Pulmonary artery endothelial cell (primary cell): Measurements from ENCODE around the gene NUP62CL. TPM values are rescaled to one million over a fixed set of nuclear protein-coding genes. Genes with fewer than 3 reads are reported as not detected.
"Not testable (repeated sequence)": the region's sequence is repeated elsewhere in the genome, so short reads cannot be mapped to it uniquely, and the experiment has no call there.

Source experiments
- DNase-seq: peaks from one replicate; pipeline ENCODE4 v3.0.0-alpha.2; 2011; ENCODE audit warnings: low read depth, low spot score
- total RNA-seq: library from RNA; depleted of rRNA; stranded (reverse); fragments of >200 nt; gene quantifications from 2 replicates; pipeline ENCODE4 v1.2.3, GENCODE V29; 2014

The NUP62CL gene, protein sequence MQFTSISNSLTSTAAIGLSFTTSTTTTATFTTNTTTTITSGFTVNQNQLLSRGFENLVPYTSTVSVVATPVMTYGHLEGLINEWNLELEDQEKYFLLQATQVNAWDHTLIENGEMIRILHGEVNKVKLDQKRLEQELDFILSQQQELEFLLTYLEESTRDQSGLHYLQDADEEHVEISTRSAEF
- total RNA-seq: 0.20 TPM in 1 of 2 replicates, not detected in the other

DNA sequence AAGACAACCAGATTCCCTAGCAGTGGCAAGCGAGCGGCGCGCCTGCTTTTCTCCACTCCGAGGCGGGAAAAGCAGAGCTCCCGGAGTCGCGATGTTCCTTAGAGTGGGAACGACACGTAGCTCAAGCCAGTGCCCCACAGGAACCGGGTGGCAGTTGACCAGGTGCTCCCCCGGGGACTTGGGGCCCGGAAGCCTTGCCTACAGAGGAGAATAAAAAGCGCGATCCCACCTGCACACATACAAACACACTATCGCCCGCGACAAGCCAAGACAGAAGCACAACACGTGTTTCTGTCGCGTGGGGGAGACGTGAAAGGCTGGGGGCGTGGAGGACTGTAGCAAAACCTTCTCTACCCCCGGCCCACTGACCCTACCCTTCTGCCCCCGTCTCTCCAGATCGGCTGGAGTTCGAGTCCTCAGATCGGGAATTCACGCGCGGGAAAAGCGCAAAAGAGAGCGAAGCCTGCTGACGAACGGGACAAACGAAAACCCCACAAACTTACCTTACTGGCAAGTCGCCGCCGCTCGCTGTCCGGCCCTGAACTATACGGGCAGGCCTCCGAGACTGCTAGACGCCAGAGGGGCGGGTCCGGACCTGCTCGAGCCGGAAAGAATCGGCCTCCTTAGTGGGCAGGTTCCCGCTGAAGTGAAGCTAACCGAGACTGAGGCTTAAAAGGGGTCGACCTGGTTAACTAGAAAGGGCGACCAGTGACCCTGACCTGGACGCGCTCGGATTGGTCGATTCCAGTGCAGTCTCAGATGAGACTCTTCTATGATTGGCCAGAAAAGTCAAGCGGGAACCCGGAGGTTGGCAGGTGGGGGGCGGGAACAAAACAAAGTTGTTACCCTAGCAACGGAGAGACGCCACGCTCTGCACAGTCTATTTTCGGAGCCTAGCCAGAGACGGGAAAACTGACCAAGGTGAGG, at the start of gene NUP62CL, which contains the start of gene DNAAF6:
TSS of gene NUP62CL (minus strand) at position 664 of the 927 bp plus-strand sequence. CDS start 31,287 bp downstream, outside the sequence.
TSS of gene DNAAF6 (plus strand) at position 842 of the 927 bp plus-strand sequence. CDS start 6,265 bp downstream, outside the sequence.
- DNase-seq: no peak

DNA sequence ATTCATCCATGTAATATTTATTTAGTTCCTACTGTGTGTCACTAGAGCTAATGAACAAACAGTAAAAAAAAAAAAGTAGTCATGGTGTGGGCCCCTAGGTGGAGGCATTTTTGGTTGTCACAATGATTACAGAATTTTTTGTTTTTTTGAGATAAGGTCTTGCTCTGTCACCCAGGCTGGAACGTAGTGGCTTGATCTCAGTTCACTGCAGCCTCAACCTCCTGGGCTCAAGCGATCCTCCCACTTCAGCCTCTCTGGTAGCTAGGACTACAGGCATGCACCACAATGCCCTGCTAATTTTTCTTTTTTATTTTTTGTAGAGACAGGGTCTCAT, 22.2 kb upstream of the NUP62CL start:
- DNase-seq: no peak

DNA sequence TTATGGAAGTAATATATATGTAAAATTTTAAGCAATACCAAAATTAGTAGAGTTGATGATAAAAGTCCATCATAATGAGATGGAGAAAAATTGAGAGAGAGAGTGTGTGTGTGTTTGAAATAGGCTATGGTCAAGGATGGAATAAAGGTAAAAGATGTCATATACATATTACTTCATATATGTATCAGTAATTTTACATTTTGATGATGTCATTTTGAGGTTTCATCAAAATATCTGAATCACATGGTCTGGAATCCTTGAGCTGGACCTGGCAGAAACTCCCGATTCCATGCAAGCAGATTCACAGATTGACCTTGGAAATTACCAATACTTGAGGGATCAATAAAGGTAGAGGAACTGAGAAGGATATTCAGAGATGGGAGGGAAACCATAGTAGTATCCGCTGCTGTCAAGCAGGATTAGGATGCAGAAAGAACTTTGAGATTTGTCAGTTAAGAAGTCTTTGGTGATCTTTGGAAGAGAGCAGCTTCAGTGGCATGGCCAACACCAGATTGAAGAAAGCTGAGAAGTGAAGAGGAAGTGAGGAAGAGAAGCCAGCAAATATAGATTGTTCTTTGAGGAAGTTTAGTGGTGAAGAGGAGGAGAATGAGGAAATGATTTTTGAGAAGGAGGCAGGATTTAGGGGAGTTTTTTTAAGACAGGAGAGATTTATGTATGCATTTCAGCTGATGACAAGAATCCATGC, 21.7 kb upstream of the NUP62CL start:
- DNase-seq: no peak

DNA sequence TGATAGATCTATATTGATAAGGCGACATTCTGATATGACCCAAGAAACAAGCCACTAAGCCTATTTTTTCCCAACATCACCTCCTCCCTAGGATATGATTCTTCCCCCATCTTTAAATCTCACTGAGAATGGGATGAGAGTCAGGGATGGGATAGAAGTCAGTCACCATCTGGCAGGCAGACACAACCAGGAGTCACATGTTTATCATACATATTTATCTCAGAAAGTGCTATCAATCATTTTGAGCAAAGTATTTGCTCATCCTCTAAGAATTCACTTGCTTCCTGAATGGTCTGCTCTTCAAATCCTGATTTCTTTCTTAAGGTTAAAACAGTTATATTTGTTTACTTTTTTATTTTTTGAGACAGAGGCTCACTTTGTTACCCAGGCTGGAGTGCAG, 20.5 kb upstream of the NUP62CL start:
- no peak for DNase-seq

DNA sequence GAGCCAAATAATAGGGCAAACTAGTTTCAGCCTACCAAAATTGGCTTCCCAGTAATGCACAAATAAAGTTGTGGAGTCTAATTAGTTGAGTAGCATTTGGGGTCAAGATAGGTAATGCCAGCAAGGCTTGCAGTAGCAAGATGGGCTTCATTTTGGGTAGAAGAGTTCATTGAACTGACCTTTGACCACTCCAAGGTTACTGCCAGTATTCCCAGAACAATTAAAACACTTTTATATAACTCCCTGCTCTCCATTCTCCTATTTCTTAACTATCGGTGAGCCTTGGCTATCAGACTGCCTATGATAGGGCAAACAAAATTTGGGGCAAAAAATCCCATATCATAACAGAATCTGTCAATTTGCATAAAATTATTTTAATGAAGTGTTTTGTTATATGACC, 7.2 kb upstream of the NUP62CL start:
- DNase-seq: no peak

DNA sequence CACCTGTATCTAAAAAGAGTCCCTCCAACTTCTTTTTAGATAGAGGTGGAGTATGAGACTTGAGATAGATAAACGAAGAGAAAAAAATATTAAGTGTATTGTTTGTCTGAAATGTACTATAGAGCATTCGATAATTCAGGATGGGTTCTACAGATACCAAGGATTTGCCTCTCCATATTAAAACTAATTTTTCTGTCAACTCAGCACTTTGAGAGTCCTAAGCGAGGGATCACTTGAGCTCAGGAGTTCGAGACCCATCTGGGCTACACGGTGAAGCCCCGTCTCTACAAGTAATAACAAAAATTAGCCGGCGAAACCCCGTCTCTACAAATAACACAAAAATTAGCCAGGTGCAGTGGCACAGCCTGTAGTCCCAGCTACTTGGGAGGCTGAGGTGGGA, 1.7 kb upstream of the NUP62CL start:
- no peak for DNase-seq

DNA sequence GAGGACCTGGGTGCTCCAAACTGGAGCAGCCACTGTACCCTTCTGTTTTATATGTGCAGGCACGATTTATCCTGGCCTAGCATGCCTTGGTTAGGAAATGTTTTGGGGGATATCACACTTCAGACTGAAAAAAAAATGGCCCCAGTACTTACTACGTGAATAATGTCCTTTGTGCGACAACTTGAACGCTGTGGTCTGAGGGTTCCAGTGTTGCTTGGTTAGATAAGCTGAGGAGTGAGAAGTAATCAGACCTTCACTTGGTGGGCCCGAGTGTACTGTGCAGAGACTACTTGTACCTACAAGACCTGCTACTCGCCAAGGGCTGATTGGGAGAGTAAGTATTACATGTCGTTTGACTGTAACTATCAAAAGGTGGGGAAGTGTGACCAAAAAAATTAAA, 856 bp upstream of the NUP62CL start:
- DNase-seq: no peak

DNA sequence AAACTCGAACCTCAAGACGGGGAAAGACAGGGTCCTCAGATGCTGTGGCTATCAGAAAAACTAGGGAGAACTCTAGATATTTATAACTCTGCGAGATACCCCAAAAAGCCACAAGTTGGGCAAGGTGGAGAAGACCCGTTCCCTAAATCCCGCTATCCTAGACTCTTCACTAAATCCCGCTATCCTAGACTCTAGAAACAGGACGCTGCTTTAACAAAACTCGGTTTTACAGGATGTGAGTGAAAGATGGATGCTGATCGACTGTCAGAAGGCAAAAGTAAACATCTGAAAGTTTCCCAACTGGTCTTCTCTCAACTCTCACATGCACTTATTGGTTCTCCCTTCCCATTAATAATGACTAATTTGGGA, 448 bp upstream of the NUP62CL start:
- DNase-seq: no peak

DNA sequence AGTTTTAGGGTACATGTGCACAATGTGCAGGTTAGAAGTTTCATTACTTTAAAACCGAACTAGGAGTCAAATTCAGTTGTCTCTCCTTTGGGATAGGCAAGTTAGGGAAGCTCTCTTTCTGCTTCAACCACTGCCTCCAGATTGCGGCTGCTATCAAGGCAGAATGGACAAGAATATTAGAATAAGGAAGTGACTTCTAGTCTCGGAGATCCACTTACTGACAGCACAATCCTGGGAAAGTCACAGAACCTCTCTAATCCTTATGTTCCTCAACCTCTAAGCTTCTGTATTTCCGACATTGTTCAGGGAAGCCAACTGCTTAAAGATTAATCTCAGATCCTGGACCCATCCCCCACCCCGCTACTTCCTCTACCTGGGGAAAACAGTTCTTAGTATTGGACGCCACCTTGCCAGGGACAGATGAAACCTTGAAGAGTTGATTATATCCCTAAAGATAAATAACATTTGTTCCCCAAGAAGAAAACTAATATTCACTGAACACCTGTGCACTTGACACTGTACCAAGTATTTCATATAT, 2.1 kb downstream of the NUP62CL start:
- no peak for DNase-seq

DNA sequence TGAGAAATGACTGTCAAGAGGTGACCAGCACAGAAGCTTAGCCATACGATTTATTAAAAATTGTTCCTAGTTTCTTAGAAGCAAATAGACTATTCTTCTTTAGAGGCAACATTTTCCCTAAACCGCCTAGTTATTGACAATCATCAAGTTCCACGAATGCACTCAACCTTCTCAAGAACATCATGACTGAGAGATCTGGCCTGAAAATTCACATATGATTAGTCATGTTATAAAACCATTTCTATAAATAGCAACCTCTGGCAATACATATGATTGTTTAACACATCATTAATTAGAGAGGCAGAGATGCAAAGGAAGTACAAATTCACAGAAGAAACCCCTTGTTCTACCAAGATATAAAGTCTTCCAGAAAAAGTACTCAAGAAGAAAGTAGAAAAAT, 6.7 kb downstream of the NUP62CL start:
- no peak for DNase-seq

DNA sequence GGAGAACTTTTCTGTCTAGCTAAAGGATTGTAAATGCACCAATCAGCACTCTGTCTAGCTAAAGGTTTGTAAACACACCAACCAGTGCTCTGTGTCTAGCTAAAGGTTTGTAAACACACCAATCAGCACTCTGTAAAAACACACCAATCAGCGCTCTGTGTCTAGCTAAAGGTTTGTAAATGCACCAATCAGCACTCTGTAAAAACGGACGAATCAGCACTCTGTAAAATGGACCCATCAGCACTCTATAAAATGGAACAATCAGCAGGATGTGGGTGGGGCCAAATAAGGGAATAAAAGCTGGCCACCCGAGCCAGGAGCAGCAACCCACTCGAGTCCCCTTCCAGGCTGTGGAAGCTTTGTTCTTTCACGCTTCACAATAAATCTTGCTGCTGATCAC, 8.2 kb downstream of the NUP62CL start:
- DNase-seq: not testable (repeated sequence)

DNA sequence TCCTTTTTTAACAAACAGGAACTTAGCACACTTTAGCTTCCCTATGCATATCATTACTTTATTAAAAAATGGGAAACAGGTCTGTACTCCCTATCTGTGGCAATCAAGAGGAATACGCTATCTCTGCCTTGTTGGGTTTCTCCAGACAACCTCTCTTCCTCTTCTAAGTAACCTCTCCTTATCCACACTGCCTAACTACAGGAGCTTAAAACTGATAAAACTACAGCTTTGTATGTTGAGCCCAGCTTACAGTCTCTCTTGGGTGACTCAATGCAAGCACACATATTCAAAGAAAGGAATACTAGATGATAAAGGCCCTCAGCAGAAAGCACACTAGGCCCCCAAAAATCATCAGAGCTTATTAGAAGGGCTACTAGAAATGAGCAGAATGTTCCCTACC, 8.9 kb downstream of the NUP62CL start:
- no peak for DNase-seq

DNA sequence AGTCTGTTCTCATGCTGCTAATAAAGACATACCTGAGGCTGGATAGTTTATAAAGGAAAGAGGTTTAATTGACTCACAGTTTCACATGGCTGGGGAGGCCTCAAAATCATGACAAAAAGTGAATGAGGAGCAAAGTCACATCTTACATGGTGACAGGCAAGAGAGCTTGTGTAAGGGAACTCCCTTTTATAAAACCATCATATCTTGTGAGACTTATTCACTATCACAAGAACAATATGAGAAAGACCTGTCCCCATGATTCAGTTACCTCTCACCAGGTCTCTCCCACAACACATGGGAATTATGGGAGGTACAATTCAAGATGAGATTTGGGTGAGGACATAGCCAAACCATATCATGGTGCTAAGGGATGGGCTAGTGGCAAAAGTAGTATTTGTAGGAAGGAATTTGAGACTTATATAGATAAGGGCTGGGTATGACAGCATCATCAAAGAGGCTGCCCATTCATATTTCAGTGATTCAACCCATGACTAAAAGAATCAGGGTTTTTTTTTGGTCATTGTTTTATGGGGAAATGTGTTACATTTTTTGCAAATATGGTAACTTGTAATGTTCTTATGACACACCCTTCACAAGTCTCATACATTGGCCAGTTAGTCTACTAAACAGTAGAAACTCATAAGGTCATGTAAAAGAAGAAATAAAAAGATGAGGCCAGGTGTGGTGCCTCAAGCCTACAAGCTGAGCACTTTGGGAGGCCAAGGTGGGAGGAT, 34.7 kb downstream of the NUP62CL start:
- no peak for DNase-seq

DNA sequence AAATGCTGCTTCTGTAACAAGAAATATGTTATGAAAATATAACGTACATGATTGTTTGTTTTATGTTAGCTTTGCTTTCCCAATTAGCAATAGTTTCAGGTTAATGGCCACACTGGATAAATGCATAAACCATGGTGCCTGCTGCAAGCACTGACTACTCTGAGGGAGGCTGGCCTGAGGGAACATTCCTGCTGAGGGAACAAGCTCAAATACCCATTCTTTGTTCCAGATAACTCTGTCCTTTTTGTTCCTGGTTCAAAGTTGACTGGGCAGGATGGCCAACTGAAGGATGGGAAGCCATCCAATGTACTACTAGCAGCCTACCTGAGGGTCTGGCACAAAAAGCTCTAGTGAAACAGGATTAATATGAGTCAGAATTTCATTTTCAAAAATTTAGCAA, 37.5 kb downstream of the NUP62CL start:
- no peak for DNase-seq

DNA sequence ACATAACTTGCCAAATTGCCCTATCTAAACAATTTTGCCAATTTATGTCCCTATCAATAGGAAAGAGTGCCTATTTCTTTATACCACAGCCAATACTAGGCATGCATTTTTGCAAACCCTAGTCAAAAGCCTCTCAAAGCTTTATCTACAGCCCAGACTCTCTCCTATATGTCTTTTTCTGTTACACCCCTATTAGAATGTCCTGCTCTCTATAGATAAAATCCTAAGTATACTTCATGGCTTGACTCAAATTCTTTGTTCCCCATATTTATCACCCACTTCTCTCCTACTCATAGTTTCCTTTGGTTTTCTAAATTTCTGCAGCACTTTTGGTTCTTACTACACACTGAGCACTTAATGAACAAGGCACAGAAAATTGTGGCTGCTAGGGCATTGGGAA, 38.0 kb downstream of the NUP62CL start:
- no peak for DNase-seq

DNA sequence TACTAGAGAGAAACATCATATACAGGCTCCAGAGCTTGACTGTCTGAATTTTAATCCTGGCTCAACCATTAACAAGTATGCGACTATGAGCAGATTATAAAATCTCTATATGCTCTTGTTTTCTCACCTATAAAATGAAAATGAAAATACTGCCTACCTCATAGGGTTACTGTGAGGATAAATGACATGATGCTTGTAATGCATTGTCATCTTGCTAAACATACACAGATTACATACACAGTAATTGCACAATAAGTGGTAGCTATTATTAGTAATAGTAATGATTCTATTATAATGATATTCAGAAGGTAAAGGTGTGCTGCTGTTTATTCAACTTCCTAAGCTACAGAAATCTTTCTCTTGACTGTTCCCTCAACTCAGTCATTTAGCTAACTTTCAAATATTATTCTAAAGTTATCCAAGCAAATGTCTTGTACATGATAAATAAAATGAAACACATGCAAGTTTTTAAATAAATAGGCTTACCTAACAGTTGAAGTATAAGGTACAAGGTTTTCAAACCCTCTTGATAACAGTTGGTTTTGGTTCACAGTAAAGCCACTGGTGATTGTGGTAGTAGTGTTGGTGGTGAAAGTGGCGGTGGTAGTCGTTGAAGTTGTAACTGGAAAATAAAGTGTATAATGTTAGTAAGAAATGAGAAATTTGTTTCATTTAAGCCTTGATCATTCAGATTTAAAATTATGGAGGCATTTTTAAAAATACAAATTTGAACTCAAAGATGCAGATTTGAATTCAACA, 38.9 kb downstream of the NUP62CL start:
- no peak for DNase-seq

DNA sequence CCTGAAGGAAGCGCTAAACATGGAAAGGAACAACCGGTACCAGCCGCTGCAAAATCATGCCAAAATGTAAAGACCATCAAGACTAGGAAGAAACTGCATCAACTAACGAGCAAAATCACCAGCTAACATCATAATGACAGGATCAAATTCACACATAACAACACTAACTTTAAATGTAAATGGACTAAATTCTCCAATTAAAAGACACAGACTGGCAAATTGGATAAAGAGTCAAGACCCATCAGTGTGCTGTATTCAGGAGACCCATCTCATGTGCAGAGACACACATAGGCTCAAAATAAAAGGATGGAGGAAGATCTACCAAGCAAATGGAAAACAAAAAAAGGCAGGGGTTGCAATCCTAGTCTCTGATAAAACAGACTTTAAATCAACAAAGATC, 48.6 kb downstream of the NUP62CL start:
- DNase-seq: not testable (repeated sequence)

DNA sequence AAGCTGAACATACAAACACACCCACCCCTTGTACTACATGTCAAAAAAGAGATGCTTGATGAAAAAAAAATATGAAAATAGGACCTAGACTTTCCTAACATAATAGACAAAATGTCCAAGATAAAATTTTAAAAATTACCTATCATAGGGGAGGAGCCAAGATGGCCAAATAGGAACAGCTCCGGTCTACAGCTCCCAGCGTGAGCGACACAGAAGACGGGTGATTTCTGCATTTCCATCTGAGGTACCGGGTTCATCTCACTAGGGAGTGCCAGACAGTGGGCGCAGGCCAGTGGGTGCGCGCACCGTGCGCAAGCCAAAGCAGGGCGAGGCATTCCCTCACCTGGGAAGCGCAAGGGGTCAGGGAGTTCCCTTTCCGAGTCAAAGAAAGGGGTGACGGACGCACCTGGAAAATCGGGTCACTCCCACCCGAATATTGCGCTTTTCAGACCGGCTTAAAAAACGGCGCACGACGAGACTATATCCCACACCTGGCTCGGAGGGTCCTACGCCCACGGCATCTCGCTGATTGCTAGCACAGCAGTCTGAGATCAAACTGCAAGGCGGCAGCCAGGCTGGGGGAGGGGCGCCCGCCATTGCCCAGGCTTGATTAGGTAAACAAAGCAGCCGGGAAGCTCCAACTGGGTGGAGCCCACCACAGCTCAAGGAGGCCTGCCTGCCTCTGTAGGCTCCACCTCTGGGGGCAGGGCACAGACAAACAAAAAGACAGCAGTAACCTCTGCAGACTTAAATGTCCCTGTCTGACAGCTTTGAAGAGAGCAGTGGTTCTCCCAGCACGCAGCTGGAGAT, 50.4 kb downstream of the NUP62CL start:
- not testable (repeated sequence) for DNase-seq

DNA sequence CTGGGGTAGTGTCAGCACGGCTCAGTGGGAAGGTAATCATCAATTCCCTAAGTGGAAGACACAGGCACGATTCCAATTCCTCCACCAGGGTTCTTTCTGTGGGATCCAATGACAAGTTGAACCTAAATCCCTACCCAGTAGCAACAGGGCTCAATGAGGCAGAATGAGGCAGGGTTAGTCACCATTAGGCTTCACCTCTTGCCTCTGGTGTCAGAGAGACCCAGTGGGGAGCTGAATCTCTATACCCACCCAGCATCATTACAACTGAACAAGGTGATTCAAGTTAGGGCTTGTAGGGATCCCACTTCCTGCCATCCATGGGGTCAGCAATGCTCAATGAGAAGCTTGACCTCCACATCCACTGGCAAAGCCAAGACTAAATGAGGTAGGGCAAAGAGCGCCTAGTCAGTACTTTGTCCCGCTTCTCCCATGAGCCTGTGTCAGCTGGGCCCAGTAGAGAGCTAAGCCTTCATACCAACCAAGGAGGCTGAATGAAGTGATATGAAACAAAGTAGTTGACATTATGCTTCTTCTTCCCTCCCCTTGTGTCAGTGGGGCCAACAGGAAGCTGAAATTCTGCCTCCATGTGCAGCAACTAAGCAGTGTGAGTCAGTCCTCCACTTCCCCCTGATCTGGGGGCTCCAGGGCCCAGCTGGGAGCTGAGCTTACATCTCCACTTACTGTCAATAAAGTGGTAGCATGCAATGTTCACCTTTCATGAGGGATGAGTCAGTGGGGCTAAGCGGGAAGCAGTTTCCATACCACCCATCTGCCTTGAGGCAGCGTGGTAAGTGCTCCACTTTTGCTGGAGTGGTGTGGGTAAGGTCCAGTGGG, 51.2 kb downstream of the NUP62CL start:
- no peak for DNase-seq
